EH (cell line): ENCODE results near the gene SOWAHC.
"Not testable (repeated sequence)": the region's sequence is repeated elsewhere in the genome, so short reads cannot be mapped to it uniquely, and the experiment has no call there.

ENCODE experiments used
- DNase-seq: peaks from one replicate; pipeline ENCODE4 v3.0.0-alpha.2; 2015; ENCODE audit warnings: low read depth

Gene SOWAHC, protein sequence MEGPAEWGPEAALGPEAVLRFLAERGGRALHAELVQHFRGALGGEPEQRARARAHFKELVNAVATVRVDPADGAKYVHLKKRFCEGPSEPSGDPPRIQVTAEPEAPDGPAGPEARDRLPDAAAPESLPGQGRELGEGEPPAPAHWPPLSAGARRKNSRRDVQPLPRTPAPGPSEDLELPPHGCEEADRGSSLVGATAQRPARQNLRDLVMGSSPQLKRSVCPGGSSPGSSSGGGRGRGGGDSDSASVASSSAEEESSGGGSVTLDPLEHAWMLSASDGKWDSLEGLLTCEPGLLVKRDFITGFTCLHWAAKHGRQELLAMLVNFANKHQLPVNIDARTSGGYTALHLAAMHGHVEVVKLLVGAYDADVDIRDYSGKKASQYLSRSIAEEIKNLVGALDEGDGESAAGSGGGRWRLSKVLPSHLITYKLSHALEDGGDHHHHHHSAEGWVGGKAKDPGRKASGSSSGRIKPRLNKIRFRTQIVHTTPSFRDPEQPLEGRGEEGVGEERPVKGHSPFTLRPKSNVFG

DNA sequence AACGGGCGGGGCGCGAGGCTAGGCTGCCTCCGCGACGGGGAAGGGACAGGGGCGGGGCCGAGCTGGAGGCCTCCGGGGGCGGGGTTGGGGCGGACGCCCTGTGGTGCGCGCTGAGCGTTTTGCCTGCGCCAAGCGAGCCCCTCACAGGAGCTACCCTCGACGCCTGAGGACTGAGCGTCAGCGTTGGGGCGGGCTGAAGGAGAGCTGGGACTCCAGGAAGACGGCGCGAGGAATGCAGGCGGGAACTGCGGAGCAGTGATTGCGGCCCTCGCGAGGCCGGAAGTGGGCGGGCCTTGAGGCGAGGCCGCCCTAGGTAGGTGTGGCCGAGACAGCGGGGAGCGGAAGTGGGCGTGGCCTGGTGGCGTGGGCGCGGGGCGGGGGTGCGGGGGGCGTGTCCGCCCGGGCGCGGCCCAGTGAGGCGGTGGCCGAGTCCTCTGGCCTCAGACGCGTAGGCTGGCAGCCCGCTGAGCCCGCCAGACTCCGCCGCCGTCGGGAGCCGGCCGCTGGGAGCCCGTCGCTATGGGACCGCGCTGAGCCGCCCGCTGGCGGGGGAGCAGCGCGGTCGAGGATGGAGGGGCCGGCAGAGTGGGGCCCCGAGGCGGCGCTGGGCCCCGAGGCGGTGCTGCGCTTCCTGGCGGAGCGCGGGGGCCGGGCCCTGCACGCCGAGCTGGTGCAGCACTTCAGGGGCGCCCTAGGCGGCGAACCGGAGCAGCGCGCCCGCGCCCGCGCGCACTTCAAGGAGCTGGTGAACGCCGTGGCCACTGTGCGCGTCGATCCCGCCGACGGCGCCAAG is at the start of gene SOWAHC, which contains the start of gene SEPTIN10:
SOWAHC (plus strand) TSS at position 443 of the 793 bp plus-strand sequence; CDS start at position 569, 126 bp downstream.
SEPTIN10 (minus strand) TSS at position 45 of the 793 bp plus-strand sequence. CDS start 139 bp downstream, outside the sequence.
- DNase-seq: peak; percentile 100

DNA sequence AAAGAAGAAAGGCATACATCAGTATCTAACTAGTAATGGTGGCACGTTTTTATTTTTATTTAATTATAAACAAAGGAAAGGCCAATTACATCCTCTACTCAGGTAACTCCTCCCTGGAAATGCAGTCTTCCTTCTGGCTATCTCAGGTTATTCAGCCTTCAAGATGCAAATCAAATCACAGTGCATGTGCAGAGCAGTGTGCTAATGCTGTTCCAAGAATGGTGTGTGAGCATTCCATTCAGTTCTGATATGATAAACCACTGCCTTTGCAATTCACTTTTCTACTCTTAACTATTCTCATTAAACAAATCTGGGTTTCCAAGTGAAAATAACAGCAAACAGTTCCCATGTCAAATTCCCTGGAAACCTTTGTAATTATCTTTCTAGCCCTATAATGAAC is 38.8 kb upstream of the SOWAHC start:
- no peak for DNase-seq

DNA sequence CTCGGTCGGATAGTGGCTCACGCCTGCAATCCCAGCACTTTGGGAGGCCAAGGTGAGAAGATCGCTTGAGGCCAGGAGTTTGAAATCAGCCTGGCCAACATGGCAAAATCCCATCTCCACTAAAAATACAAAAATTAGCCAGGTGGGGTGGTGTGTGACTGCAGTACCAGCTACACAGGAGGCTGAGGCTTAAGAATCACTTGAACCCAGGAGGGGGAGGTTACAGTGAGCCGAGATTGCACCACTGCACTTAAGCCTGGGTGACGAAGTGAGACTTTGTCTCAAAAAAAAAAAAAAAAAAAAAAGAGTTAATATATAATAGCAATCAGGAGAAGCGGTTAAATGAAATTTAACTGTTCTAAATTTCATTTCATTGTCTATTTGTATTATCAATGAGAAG is 36.5 kb upstream of the SOWAHC start:
- not testable (repeated sequence) for DNase-seq

DNA sequence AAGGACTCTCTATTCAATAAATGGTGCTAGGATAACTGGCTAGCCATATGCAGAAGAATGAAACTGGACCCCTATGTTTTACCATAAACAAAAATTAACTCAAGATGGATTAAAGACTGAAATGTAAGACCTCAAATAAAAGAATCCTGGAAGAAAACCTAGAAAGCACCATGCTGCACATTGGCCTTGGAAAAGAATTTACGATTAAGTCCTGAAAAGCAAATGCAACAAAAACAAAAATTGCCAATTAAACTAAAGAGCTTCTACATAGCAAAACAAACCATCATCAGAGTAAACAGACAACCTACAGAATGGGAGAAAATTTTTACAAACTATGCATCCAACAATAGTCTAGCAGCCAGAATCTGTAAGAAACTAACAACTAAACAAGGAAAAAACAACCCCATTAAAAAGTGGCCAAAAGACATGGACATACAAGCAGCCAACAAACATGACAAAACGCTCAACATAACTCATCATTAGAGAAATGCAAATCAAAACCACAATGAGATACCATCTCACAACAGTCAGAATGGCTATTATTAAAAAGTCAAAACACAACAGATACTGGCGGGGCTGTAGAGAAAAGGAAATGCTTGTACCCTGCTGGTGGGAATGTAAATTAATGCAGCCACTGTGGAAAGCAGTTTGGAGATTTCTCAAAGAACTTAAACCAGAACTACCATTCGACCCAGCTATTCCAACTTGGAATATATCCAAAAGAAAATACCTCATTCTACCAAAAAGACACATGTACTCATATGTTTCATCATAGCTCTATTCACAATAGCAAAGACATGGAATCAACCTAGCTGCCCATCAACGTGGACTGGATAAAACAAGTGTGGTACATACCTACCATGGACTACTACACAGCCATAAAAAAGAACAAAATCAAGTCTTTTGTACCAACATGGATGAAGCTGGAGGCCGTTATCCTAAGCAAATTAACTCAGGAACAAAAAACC is 31.0 kb upstream of the SOWAHC start:
- DNase-seq: peak; percentile 82

DNA sequence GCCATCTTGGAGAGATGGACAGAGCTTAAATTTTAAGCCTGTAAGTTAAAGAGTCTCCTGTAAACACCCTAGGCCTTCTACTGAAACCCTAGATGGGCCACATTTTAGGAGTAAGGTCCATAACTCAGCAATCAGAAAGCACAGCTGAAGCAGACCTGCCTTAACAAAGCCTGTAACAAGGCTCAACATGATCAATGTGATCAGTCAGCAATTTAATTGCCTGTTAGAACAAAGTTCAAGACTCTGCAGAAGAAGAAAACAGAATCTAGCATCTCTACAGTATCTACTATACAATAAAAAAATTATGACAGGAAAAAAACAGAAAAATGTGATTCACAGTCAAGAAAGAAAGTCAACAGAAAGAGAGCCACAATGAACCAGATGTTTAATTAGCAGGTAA is 27.5 kb upstream of the SOWAHC start:
- DNase-seq: no peak

DNA sequence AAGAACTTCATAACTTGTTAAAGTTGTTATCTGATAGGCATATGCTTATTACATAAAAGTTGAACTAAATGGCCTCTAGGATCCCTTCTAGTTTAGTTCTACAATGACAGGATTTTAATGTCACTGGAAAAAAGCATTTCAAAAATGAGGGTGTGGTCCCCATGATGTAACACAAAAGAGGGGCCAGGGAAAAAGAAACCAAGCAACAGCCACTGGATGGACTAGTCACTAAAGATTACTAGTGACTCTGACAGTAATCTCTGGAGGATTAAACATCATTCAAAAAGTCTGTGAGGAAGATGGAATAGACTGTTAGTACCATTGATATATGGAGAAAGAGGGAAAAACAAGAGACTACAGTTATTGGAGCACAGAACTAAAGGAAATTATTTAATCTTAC is 23.0 kb upstream of the SOWAHC start:
- DNase-seq: peak; percentile 22

DNA sequence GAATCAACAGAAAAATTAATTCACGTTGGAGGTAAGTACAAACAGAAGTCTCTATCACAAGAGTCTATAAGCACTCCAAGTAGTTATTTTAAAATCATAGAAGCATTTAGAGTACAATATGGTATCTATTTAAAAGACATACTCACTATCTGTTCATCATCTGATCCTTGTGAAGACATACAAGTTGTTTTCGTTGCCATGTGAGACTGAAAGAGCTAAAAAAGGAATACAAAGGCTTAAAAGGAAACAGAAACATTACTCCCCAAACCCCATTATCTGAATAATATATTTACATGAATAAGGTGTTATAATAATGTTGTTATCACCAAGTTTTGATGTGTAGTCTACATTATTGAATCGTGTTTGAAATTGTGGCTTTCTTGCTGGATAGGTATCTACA is 21.3 kb upstream of the SOWAHC start:
- no peak for DNase-seq

DNA sequence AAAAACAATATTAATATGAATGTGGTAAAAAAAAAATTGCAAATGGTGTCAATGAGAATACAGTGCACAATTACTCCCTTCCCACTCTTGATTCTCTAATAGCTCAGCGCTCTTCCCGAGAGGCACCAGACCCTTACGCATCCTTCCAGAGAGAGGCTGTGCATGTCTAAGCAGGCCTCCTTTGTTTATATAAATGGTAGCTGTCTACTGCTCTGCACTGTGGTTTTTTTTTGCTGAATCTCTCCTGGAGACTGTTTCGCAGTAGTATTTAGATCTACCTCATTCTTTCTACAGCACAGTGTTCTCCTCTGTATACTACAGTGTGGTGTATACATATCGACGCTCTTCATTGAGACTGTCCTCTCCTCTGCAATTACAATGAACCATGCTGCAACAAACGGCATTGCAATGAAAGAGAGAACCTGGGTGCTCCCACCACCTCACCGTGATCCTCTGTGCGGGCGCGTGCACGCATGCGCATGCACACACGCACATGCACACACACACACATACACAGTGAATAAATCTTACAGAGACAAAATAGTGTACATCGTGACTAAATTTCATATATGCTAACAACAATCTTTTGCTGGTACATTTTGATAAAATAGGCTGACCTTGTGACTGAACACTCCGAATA is 19.8 kb upstream of the SOWAHC start:
- no peak for DNase-seq

DNA sequence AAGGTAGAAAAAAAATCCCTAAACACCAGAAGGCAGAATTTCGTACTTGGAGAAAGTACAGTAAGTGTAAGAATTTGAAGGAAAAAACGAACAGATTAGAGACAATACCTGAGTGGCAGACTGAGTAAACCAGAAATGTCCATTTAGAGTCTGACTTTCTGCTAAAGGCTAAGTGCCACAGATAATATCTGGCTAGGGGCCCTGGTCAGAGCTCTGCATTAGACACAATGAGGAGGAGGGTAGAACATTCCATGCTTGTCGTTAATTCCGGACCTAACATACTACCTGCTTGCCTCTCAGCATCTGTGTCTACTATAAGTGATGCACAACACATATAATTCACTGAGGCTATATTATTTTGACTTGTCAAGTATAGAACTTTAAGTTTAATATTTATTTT is 18.5 kb upstream of the SOWAHC start:
- no peak for DNase-seq

DNA sequence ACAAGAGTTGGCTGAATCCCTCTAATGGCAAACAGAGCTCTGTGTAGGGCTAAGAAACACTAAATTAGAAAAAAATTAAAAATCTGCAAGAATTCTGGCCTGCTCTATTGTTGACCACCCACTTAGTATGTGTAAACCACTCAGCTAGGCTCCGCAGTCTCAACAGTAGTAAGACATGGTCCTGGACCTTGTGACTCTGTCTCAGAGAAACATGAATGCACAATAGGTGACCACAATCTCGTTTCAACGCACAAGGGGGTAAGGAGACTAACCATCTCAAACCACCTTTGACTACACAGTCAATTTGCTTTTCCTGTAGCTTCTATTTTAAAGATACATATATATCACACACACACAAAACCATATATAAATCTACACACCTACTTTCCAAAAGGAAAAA is 16.9 kb upstream of the SOWAHC start:
- DNase-seq: no peak

DNA sequence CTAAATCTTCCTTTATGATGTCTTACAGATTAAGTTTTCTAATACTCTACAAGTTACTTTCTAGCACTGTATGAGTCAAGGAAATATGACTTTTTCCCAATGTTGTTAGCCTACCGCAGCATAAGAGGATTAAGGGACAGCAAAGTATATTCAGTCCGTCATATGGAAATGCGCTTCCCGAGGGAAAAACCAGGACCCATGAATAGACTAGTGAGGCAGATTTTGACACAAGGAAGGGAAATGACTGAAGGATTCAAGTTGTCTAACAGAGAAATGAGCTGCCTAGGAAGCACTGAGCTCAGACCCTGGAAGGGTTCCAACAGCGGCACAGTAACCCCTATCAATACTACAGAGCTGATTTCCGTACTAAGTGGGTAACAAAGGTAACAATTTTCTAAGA is 12.4 kb upstream of the SOWAHC start:
- no peak for DNase-seq

DNA sequence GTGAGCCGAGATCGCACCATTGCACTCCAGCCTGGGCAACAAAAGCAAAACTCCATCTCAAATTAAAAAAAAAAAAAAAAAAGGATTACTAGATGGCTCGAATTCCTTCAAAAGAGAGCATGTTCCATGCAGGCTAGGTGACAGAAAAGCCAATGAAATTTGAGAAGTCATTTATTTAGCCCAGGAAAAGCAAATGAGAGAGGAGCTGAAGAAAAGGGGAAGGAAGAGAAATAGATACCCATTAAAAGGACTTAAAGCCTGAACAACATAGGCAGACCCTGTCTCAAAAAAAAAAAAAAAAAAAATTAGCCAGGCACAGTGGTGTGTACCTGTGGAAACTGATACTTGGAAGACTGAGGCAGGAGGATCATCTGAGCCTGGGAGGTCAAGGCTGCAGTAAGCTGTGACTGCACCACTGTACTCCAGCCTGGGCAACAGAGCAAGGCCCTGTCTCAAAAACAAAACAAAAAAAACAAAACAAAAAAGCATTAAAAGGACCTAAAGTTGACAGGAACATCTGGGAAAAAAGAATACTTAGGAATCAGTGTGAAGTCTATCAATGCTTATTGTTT is 11.5 kb upstream of the SOWAHC start:
- DNase-seq: no peak

DNA sequence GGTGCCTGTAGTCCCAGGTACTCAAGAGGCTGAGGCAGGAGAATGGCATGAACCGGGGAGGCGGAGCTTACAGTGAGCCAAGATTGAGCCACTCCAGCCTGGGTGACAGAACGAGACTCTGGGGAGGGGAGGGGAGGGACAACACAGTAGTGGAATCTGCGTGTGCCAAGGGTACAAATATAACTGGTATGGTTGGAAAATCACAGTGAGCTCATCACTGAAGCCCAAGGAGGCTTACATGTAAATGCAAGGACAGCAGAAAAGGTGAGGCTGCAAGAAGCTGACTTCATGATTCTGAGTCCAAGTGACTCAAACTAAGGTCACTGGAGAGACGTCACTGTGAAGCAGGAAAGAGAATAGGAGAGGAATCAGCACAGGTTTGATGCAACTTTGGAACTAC is 9.6 kb upstream of the SOWAHC start:
- peak; percentile 61 for DNase-seq

DNA sequence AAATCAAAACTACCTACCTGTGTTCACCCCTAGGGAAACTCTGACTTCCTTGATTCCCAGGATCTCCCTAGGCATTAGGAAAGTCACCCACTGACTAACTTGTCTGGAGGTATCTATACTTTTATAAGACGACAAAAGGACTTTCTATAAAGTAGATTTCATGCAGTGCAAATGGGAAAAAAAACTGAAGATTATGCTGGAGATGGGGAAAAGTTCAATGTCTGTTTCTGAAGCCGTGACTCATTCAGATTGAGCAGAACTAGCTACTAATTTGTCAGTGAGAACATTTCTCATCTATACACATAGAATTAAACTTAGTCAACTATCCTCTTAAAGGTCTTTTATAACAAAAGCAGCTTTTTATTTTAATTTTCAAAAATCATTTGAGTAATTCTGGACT is 6.4 kb upstream of the SOWAHC start:
- DNase-seq: peak; percentile 55

DNA sequence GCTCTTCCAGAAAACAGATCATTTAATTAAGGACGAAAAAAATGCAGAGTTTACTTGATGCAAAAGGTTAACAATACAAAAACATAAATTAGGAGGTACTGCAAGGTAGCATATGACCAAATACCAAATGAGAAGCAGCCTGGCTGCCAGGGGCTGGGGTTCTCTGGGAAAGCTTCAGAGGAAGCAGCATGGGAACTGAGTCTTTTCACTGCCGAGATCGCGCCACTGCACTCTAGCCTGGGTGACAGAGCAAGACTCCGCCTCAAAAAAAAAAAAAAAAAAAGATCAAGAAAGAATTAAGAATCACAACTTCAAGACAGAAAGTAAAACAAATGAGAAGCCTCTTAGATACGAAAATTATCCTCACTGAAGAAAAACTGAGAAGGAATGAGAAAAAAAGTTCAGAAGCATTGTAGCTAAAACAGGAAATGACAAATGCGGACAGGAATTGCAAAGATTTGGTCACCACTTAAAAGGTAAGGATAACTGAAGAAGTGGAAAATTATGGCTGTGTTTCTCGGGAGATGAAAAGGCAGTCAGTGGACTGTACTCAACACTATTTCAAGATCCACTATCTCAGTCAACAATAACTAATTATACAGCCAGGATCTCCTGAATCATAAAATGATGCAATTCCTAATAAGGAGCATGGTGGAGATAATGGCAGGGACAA is 4.7 kb upstream of the SOWAHC start:
- peak; percentile 84 for DNase-seq

DNA sequence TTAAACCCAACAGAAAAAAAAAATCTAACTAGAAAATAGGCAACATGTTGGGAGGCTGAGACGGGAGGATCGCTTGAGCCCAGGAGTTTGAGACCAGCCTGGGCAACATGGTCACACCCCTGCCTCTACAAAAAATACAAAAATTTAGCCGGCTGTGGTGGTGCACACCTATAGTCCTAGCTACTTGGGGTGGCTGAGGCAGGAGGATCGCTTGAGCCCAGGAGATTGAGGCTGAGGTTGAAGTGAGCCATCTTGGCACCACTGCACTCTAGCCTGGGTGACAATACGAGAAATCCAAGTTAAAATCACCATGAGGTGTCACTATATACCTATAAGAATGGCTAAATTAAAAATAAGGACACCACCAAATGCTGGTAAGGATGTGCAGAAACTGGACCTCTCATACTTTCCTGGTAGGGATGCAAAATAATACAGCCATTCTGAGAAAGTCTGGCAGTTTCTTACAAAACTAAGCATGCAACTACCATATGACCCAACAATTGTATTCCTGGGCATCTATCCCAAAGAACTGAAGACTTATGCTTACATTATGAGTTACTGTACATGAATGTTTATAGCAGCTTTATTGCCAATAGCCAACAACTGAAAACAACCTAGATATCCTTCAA is 2.6 kb upstream of the SOWAHC start:
- DNase-seq: peak; percentile 86

DNA sequence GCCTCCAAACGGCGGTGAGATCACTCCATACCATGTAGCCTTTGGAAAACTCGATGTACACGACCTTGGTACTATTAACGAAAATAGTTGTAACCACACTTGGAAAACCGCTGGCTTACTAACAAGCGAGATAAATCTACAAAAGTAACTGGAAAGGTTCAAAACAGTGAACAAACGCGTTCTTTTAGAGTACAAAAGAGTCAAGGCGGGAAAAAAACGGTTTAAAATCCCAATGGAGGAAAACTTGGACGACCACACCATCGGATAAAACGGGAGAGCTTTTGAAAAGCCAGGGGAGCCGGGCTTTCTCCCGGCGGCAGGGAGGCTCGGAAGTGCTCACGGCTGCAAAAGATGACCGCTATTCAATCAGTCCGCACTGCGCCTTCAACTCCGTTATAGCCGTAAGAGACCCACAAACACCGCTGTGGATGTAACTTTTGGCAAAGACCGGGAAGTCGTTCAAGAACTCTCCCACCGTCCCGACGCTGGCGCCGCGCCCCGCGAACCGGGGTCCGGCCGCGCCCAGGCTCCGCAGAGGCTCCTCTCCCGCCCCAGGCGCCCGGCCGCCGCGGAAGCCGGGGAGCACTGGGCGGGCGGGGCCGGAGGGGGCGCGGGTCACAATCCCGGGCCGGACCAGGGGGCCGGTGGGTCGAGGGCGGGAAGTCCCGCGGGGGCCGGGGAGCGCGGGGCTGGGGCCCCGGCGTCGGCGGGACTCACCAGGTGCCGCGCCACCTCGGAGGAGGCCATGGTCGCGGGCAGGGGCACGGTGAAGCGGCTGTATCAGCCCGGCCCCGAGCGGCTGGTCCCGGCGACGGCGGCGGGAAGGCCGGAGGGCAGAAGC is 863 bp upstream of the SOWAHC start:
- peak; percentile 76 for DNase-seq

DNA sequence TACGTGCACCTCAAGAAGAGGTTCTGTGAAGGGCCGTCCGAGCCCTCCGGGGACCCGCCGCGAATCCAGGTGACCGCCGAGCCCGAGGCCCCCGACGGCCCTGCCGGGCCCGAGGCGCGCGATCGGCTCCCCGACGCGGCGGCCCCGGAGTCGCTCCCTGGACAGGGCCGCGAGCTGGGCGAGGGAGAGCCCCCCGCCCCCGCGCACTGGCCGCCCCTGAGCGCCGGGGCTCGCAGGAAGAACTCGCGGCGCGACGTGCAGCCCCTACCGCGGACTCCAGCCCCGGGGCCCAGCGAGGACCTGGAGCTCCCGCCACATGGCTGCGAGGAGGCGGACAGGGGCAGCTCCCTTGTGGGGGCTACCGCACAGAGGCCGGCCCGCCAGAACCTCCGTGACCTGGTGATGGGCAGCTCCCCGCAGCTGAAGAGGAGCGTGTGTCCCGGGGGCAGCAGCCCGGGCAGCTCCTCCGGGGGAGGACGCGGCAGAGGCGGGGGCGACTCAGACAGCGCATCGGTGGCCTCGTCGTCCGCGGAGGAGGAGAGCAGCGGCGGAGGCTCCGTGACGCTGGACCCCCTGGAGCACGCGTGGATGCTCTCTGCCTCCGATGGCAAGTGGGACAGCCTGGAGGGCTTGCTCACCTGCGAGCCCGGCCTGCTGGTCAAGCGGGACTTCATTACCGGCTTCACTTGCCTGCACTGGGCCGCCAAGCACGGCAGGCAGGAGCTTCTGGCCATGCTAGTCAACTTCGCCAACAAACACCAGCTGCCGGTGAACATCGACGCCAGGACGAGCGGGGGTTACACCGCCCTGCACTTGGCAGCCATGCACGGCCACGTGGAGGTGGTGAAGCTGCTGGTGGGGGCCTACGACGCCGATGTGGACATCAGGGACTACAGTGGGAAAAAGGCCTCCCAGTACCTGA is 812 bp downstream of the SOWAHC start:
- DNase-seq: peak; percentile 33
